Midbrain (tissue), 1 donor: ENCODE results near the gene GRID1.
"Not testable (repeated sequence)": the region's sequence is repeated elsewhere in the genome, so short reads cannot be mapped to it uniquely, and the experiment has no call there.

ENCODE experiments used
- DNase-seq: peaks from one replicate; lab custom pipeline; 2025; lab: John Stamatoyannopoulos, UW

GRID1 gene

DNA sequence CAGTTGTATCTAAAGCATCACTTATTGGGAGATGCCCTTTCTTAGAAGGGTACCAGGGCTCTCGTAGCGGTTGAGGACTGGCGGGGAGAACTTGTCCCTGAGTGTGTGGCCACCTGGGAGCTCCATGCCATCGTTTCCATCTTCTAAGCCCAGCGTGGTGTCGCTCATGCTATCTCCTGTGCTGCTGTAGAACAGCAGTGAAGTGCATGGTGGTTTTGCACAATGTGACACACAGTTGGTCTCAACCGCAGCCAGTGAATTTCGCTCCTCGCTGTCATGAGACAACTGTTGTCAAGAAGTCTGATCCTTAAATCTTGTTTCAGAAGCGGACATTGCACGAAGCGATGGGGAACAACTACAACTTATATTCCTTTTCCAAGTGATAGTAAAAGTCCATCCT, 283.4 kb downstream of the GRID1 start:
- no peak for DNase-seq

DNA sequence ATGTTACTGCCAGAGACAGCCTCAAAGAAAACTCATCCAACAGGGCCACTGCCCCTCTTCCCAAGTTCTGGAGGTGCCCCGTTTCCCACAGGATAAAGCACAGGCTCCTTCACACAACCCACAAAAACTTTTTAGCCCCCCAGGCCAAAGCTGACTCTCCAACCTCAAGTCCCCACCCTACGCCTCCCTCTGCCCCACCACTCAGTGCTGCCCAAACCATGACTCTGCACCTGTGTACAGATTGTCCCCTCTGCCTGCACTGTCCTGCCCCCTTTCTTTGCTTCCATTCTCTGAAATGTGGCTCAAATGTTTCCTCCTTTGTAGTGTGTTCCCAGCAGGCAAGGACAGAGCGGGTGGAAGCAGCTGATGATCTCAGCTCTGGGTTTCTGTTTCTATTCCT, 284.0 kb downstream of the GRID1 start:
- no peak for DNase-seq

DNA sequence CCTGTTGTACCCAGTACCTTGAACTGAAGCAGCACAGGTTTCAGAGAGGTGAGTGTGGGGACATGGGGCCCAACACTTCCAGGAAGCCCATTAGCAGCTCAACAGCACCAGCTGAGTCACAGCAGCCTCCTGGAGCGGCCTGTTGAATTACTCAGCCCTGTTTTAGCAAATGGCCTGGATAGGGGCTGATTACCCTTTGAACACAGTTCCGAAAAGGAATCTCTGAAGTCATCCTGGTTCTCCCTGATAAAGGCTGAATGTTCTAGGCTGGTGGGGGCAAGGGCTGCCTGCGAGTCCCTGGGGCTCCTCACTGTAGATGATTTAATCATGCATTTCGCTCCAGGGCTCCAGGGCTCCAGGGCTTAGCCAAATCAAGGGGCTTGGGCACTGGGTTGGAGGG, 287.5 kb downstream of the GRID1 start:
- DNase-seq: no peak

DNA sequence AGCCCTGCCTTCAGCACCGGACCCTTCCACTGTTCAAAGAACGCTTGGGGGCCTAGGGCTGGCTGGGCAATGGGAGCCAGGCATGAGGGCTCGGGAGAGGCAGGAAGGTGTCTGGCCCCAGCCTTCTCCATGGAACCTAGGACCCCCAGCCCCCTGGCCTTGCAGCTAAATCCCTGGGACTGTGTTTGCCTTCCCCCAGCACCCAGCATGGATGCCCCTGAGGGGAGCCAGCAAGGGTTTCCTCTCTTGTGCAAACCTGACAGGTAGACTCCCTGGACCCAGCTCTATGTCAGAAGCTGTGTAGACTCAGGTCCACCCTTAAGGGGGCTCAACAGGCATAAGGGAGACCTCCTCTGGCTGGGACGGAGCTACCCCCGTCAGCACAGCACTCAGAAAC, 288.0 kb downstream of the GRID1 start:
- DNase-seq: no peak

DNA sequence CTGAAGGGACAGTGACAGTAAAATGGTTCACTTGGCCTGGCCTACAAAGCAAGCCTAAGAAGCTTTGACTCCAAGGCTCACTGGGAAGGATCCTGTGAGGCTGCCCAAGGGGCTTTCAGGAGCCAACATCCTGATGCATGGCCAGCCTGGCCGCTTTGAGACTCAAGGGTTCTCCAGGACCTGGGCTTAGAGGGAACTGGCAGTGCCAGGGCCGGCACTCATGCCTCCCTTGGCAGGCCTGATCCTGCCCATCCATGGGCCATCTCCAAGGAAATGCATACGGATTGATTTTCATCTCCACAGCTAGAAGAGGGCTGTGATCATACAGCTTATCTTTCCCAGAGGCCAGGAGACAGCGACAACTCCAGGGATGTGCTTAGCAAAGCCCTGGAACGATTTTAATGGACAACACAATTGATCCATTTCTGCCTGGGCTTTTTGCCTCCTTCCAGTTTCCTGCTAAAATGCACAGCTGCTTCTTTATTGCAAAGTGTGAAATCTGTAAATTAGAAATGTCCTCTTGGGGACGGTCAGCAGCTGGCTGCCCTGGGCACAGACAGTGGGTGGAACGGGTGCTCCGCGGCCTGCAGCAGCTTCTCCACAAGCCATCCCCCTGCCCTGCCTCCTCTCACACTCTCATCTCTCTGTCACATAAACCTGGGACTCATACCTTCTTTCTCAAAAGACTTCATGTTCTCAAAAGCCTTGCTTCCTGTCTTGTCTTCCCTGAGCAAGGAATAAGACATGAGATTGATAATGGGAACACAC, 288.5 kb downstream of the GRID1 start:
- peak; percentile 2 for DNase-seq

DNA sequence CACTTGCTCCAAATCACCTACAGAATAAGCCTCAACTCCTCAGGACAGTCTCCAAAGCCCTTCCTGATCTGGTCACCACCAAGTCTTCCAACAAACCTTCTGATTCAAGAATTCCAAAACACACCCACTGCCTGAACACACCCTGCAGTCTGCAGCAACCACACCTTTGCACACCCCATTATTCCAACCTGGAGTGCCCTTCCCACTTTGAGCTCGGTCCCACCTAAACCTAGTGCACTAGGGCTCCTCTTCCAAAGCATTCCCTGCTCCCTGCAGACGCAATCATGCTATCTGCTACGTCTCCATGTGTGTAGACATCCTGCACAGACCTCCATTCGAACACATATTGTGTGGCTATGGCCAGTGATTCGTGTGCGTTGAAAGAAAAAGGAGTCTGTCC, 289.3 kb downstream of the GRID1 start:
- no peak for DNase-seq

DNA sequence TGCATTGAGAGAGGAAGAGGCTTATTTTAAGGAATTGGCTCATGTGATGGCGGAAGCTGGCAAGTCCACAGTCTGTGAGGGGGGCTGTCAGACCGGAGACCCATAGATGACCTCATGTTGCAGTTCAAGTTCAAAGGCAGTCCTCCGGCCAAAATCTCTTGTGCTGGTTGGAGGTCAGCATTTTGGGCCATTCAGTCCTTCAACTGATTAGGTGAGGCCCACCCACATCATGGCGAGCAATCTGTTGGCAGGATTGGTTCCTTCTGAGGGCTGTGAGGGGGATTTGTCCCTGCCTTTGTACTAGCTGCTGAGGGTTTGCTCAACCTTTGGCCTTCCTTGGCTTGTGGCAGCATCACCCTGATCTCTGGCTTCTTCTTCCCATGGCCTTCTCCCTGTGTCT, 290.1 kb downstream of the GRID1 start:
- DNase-seq: not testable (repeated sequence)

DNA sequence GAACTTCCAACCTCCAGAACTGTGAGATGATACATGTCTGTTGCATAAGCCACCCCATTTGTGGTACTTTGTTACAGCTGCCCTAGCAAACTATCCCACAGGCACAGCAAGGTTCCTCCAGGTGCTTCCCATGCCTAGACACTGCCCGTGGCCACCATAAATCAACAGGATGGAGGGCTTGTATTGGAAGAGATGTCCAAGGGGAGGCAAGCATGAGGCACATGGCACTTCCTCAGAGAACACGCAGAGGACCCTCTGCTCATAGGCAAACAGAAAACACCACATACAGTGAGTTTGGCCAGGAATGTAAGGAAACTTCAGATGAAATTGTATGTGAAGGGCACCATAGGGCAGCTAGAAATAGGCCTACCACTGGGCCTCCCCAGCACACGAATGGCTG, 291.1 kb downstream of the GRID1 start:
- DNase-seq: no peak

DNA sequence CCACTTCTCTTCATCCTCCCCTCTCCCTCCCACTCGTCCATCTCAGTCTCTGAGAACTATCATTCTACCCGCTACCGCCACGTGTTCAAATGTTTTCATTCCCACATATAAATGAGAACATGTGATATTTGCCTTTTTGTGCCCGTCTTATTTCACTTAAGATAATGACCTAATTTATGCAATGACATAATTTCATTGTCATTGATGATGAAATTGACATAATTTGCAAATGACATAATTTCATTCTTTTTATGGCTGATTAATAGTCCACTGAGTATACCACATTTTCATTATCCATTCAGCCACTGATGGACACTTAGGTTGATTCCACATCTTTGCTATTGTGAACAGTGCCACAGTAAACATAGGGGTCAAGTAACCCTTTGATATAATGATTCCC, 292.3 kb downstream of the GRID1 start:
- DNase-seq: no peak

DNA sequence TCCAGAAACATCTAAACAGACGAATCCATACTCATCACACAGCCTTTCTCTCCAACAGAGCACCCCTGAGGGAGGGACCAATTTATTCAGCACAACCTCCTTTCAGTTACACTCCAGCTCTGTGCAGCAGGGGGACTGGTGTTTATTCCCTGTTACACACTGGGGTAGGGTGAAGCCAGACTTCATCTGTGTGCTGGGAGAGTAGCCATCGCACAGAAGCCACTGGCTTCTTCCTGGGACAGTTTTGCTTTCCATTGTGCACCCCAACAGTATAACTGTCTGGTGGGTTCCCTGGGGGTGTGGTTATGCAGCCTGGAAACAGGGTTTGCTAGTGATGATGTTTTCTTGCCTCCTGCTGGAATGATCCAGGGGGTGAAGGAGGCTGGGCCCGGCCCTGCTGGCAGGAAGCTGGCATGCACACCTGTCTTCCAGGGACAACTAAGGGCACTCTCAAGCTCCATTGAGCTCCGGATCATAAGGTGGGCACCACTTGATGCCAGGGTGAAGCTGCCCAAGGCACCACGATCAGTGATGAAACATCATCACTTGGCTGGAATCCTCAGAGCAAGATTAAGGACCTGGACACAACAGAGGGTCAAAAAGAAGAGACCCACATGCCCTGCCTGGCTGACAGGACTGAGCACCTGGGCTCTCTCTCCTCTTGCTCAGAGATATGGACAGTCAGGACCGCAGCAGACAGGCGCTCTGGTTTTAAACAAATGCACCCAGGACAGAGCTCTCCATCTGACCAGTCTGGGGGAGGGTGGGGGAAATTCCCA, 293.2 kb downstream of the GRID1 start:
- no peak for DNase-seq

DNA sequence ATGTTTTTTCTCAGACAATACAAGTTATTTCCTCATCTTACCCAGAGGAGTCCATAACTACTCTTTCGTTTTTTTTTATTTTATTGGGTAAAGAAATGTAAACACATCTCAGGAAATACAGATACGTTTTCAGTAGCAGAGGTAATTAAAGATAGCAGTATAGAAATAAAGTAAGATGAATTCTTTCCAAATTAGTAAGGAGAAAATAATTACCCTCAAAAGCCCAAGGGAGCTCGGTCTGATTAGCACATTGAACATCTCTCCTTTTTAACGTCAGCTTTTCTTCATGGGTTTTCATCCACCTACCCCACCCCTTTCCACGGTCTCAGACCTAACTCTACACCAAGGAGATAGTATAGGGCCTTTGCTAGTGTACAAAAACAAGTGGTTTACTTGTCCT, 294.2 kb downstream of the GRID1 start:
- no peak for DNase-seq

DNA sequence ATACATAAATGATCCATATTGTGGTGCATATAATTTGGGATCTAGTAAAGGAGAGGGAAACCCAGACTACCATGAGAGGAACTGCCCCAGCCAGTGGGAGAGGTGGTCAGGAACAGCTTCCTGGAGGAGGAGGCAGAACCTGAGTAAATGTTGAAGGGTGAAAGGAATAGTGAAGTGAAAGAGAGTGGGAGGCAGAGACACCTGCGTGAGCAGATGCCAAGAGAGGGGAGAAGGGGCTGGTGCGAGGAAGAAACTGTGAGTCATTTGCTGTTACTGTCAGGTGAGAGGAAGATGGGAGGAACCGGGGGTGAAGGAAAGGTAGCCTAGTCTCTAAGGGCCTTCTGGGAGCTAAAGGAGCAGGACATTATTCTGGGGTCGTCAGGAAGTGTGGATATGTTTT, 294.8 kb downstream of the GRID1 start:
- no peak for DNase-seq

DNA sequence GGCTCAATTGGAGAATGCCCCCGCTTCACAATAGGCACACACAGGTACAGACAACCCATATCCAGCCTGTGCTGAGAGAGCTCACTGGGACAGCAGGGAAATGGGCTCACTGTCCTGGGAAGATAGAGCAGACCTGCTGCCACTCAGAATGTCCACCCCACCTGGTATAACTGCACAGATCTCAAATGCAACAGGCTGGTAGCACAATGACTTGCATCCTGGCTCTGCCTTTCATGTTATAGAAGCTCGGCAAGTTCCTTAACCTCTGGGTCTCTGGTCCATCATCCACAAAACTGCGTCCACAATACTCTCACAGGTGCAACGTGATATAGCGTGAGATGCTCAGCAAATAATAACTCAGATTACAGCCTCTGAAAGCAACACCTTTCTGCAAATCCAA, 295.4 kb downstream of the GRID1 start:
- no peak for DNase-seq

DNA sequence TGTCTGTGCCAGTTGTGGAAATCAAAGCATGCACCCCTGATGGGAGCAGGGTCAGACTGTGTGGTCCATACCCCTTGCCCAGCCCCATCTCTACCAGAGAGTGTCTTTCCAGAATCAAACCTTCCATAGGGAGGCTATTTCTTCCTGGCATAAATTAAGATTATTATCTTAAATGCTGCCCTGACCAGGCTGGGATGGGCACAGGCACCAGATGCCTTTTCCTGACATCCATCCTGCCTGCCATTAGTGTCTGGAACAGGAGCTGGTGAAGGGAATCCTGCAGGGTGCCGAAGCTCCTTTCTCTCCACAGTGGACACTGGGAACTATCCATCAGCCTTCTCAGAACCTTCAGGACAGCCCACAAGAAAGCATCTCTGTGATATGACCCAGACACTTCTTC, 296.3 kb downstream of the GRID1 start:
- DNase-seq: no peak

DNA sequence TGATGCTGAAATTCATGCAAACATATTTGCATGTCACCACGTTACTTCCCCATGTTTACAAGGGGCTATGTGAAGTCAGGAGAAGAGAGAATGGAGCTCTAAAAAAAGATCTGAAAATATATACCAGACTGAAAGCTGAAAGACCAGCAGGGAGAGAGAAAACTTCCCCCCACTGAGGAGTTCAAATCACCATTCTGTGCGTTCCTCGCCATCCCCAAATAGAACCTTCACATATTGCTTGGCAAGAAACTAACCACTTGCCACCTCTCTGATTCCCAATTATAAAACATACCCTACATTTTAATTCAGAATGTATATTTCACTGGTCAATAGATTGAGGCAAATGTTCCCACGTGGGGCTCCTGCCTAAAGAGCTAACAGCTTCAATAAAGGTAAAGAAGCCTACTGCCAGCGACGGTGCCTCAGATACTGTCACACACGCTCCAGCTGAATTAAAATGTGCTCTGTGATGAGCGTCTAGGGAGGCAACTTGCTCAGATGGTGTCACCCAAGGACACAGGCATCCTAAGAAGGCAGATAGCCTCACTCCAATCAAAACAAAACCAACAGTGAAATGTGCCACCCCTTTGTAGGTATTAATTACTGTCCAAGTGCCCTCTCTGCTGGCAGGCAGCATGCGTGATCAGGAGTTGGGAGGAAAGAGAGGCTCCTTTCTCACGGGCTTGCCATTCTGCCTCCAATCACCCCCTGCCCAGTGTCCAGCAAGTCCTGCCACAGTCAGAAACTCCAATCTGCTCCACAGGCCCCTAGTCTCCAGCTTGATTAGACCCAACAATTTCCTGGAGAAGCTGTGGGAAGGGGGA, 298.2 kb downstream of the GRID1 start:
- DNase-seq: peak; percentile 8

DNA sequence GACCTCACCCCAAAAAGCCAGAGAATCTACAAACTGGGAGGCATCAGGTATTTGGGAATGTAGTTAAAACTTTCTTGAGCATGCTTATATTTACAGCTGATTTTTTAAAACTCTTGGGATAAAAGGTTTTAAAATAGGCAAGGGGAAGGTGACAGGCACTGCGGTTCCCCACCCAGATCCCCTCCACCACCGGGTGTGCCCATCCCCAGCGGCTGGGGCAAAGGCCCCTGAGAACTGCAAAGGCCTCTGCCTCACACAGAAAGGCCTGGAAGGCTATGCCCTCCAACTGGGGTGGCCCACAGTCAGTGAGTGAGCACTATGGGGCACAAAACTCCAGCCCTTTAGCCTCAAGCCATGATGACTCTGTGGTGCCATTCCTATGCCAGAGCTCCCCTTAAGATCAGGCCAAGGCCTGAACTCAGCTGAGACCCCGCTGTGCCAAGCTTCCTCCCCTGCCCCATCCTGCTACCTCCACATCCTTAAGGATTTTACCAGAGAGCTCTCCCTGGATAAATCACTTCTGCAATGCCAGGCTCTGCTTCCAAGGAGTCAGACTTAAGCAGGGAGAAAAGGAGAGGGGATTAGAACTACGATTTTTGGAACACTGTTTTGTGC, 299.1 kb downstream of the GRID1 start:
- DNase-seq: no peak

DNA sequence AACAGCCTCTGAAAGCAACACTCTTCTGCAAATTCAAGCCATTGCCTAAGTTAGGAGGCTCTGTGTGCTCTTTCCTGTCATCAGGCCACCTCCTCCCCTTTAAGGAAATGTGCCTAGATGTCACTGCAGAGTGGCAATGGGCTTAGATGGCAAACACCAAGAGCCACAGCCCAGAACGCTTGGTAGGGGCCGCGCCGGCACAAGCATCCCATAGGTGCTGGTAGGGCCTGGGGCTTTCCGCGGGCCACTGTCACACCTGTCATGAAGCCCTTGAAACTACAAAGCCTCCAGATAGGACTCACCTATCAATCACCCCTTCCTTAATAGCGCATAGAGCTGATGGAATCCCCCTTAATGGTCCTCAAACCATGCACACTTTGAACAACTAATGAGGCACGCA, 299.9 kb downstream of the GRID1 start:
- DNase-seq: no peak

DNA sequence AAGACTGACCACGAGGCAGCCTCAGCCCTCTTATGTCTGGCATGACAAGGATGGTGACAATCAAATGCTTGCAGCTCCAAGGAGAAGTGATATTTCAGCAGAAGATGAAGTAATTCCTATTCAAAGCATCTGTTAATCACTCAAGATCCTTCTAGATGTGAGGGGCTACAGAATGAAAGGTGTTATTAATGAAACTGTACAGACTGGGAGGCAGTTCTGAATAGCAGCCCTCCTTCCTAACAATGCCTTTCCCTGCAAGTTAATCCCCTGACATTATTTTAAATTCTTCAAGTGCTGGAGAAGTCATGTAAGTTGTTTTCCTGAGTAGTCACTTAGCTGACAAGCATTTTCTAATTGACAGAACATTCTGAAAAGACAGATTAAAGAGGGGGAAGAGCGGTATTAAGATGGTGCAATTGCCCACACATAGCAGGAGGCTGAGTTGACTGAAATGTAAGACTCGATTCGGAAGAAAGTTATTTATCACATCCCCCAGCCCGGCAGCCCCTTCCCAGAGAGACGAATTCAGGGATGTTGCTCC, 300.8 kb downstream of the GRID1 start:
- DNase-seq: no peak

DNA sequence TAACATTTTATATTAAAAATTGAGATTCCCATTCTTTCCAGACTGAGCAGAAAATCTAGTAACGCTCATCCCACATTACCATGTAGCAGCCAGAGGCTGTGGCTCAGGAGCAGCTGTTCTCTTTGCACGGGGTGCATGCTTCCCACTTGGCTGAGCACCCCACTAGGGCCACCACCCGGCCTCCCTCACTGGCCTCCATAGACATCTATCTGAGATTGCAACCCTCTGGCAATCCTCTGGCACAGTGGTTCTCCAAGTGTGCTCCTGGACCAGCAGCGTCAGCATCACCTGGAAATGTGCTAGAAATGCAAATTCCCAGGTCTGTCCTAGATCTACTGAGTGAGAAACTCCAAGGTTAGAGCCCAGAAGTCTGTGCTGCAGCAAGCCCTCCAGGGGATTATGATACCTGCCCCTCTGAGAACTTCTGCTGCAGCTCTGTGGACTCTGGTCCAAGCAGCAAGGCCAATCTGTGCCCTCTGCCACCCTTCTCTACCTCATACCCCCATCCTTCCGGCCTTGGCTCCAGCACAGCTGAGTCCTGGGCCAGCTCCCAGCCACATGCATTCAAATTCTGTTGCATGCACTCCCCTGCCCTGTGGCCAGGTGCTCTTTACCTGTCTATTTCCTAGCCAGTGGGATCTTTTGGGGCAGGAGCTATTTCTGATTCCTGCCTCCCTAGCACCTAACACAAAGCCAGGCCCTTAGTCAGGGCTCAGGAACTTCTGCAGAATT, 301.5 kb downstream of the GRID1 start:
- no peak for DNase-seq

DNA sequence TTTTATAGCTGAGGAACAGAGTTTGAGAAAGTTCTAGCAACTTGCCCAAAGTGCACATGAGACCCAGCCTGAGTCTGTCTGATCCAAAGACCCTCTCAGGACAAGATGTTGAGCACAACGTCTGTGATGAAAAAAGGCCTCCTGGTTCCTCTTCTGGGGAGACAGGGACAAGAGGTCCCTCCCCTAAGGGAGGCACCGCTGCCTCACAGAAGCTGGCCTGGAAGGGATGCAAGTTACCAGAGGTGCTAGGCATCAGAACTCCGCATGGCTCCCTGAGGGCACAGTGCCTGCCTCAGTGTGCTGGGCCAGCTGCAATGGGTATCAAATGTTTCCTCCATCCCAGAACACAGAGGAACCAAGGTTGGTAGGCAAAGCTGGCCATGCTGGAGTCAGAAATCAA, 302.4 kb downstream of the GRID1 start:
- DNase-seq: no peak

DNA sequence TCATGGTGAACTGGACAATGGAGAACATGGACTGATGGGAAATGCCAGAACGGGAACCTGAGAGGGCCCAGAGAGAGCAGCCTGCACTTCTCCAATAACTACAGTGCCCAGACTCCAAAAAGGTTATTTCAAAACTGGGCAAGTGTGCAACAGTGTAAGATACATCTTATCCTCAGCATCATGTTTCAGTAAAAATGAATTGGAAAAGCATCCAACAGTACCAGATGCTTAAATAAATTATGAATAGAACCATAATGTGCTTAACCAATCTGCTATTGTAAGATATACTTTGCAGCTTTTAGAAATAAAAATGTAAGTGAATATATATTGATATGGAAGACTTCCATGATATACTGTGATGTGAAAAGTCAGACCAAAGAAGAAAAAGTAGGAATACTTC, 303.3 kb downstream of the GRID1 start:
- DNase-seq: no peak
